DND-41 (cell line): Measurements from ENCODE around the gene GTPBP1.

Source experiments
- CTCF ChIP-seq: IDR thresholded peaks from 2 replicates; pipeline ENCODE4 v1.5.1; 2012; ENCODE audit warnings: borderline replicate concordance, low read length, moderate library complexity, mild to moderate bottlenecking; ENCODE audit not compliant: poor library complexity, severe bottlenecking; ENCODE audit errors: extremely low read depth
- EZH2 ChIP-seq: IDR thresholded peaks from 3 replicates; pipeline ENCODE4 v1.6.1; 2012; ENCODE audit warnings: borderline replicate concordance, low read depth, mild to moderate bottlenecking, moderate library complexity, low read length, inconsistent platforms; ENCODE audit not compliant: severe bottlenecking

DNA sequence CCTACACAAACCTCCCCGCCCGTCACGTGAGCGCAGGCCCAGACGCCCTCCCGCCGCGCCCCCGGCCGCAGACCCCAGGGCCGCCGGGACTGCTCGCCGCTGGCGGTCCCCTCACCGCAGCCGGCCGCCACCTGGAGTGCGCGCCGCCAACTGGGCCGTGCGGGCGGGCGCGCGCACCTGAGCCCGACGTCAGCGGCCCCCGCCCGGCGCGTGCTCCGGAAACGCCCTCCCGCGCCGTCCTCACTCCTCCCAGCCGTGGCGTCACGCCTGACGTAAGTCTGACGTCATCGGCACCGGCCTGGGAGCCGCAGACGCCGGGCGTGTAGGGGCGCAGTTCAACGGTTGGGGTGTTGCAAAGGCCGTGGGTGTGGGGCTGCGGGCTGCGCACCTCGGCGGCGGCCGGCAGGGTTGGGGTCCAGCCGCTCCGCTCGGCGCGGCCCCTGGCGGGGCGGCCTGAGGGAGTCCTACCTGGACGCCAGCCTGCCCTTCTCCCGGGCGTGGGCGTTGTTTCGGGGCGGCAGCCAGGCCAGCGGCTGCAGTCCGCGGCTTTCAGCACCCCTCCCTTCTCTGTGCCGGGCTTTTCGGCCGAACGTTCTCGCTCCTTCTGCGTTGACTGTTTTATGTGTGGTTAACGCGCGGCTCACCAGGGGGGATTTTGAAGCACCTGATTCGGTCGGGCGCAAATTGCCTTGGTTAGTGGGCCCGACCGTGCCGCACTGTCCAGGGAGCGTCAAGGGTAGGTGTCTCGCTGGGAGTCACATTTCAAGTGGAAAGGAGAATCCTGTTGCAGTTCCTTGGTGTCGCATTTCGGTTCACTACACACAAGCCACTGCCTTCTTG lies 4.7 kb upstream of the GTPBP1 start, which contains the start of gene JOSD1:
- TF ChIP-seq CTCF (peak; percentile 15), EZH2 (no peak)
